Testis (tissue), 3 donors: Measurements from ENCODE around the gene SYCE3. TPM values are rescaled to one million over a fixed set of nuclear protein-coding genes. Genes with fewer than 3 reads are reported as not detected.
A peak's percentile ranks its signal among the peaks of the same experiment; 100 is the strongest.

Experiments used
- DNase-seq: peaks from one replicate; pipeline ENCODE4 v3.0.0-alpha.2; 2019
- H3K27ac ChIP-seq, 2 donors: fragments of 200-600 bp; sonication (generic); one replicate each; pipeline ENCODE4 v1.5.1; 2019
- H3K27me3 ChIP-seq: fragments of 200-600 bp; sonication (generic); one replicate; pipeline ENCODE4 v1.5.1; 2019
- H3K36me3 ChIP-seq: fragments of 200-600 bp; sonication (generic); one replicate; pipeline ENCODE4 v1.5.1; 2017; ENCODE audit warnings: low read depth; ENCODE audit errors: missing control alignments
- H3K4me1 ChIP-seq: fragments of 200-600 bp; sonication (generic); one replicate; pipeline ENCODE4 v1.5.1; 2019
- H3K4me3 ChIP-seq, 2 donors: fragments of 200-600 bp; sonication (generic); one replicate each; pipeline ENCODE4 v1.5.1; 2017 to 2019
- H3K9me3 ChIP-seq: fragments of 200-600 bp; sonication (generic); one replicate; pipeline ENCODE4 v1.5.1; 2017
- CTCF ChIP-seq, 3 experiments: fragments of 450-650 bp in 2 of 3; fragments of 200-600 bp in 1 of 3; sonication (generic) in 1 of 3; IDR thresholded peaks; one replicate each; pipeline ENCODE4 v1.5.1; 2016 to 2019; ENCODE audit warnings: antibody characterized with exemption in 3 of 3, mild to moderate bottlenecking in 2 of 3, moderate library complexity in 1 of 3
- POLR2A ChIP-seq: fragments of 450-650 bp; IDR thresholded peaks from one replicate; pipeline ENCODE4 v1.6.1; 2017; ENCODE audit warnings: antibody characterized with exemption, mild to moderate bottlenecking, moderate library complexity
- WGBS, 2 donors: methylation state at CpG; one replicate each; pipeline ENCODE4 v1.1.5; 2018; 5-methylcytosine and 5-hydroxymethylcytosine counted together
- intact Hi-C: fragments of 100-400 bp; cut with DNase I; formaldehyde crosslinking; loops from one replicate; pipeline ENCODE4 v1.15.1; 2023; ENCODE audit warnings: low total_unique reads
- polyA plus RNA-seq: library from polyadenylated mRNA; stranded (reverse); fragments of 350-450 nt; fragmentation: Illumina TruSeq; extraction: RNeasy Lipid Tissue Mini Kit (QIAGEN cat#74804); gene quantifications from one replicate; pipeline ENCODE4 v1.2.3, GENCODE V29; 2014; ENCODE audit warnings: low read depth, low replicate concordance; ENCODE audit not compliant: insufficient read depth
- total RNA-seq, 2 donors: library from RNA; depleted of rRNA; stranded (reverse); fragments of >200 nt; gene quantifications; one replicate each; pipeline ENCODE4 v1.2.3, GENCODE V29; 2016

Gene SYCE3
- total and polyA plus RNA-seq, 3 donors from 2014 or later: 40.4 to 183 (median 71.9) TPM

- Histone ChIP-seq H3K27me3 (no peaks in the 10 kb centered on the region), H3K9me3 (no peaks in the 10 kb centered on the region), H3K36me3 (no peaks in the 10 kb centered on the region), H3K27ac (peak overlapping the region in 1 of 2 donors; percentile 15), H3K4me1 (peaks cover 9% of the 10 kb centered on the region), H3K4me3 (peak overlapping the region; percentile 49 to 65)
- DNase-seq: no peak
- TF ChIP-seq CTCF (IDR thresholded peaks at IDR 0.05): no peak
- no peak for TF ChIP-seq POLR2A
- WGBS, 2 donors: 15 to 19% methylated on average over 17 of the region's 17 CpGs
- intact Hi-C loops: no loop called here
These were observed 868 bp upstream of the SYCE3 start for GRCh38 chr22:50563413-50564160.

- peaks cover 9% of the 10 kb centered on the region for H3K4me1 ChIP-seq
These were observed 1.0 kb downstream of the SYCE3 start for GRCh38 chr22:50561401-50562358.

GRCh38 chr22:50560034-50560433 is 2.7 kb downstream of the SYCE3 start:
- WGBS, 2 donors: 83 to 94% methylated on average over 3 of the region's 3 CpGs
- H3K27me3 ChIP-seq: no peaks in the 10 kb centered on the region
- intact Hi-C loops: no loop called here

More at GRCh38 chr22:50561401-50562358, 1.0 kb downstream of the SYCE3 start:
- intact Hi-C loops: no loop called here
- TF ChIP-seq POLR2A (no peak), CTCF (IDR thresholded peaks at IDR 0.05) (no peak)
- 37 to 63% methylated on average over 18 of the region's 34 CpGs for WGBS, 2 donors
- DNase-seq: no peak
- Histone ChIP-seq H3K36me3 (no peaks in the 10 kb centered on the region), H3K9me3 (no peaks in the 10 kb centered on the region), H3K27ac (no peak overlapping the region), H3K4me3 (no peak overlapping the region), H3K27me3 (no peaks in the 10 kb centered on the region)

GRCh38 chr22:50556703-50557102 is 6.0 kb downstream of the SYCE3 start:
- no peaks in the 10 kb centered on the region for H3K36me3 ChIP-seq
- WGBS, 2 donors: 88 to 92% methylated on average over 5 of the region's 5 CpGs
- H3K27me3 ChIP-seq: no peaks in the 10 kb centered on the region
- H3K4me3 ChIP-seq: no peak overlapping the region
- no peak for TF ChIP-seq CTCF (IDR thresholded peaks at IDR 0.05)
- no peak for TF ChIP-seq POLR2A
- no peaks in the 10 kb centered on the region for H3K9me3 ChIP-seq
- H3K27ac ChIP-seq: no peak overlapping the region
- no peak for DNase-seq
- no peaks in the 10 kb centered on the region for H3K4me1 ChIP-seq
- intact Hi-C loops: no loop called here

More at GRCh38 chr22:50560034-50560433, 2.7 kb downstream of the SYCE3 start:
- TF ChIP-seq CTCF (IDR thresholded peaks at IDR 0.05): no peak
- Histone ChIP-seq H3K36me3 (no peaks in the 10 kb centered on the region), H3K4me1 (peaks cover 9% of the 10 kb centered on the region), H3K27ac (no peak overlapping the region), H3K9me3 (no peaks in the 10 kb centered on the region), H3K4me3 (no peak overlapping the region)
- DNase-seq: no peak
